HL-60 (cell line): Measurements from ENCODE around the gene GZMM.

Experiments
- DNase-seq, 2 experiments: peaks; one replicate each; pipeline ENCODE4 v3.0.0-alpha.2; 2010 to 2020; ENCODE audit warnings: low read depth in 1 of 2, low spot score in 1 of 2
- H3K27ac ChIP-seq: fragments of 250-450 bp; sonication (Bioruptor Pico); replicated peaks from 2 replicates; pipeline ENCODE4 v1.5.1; 2020; ENCODE audit warnings: mild to moderate bottlenecking, moderate library complexity
- H3K27me3 ChIP-seq: fragments of 250-450 bp; sonication (Bioruptor Pico); 2 replicates; pipeline ENCODE4 v1.5.1; 2021; ENCODE audit warnings: mild to moderate bottlenecking, moderate library complexity; ENCODE audit not compliant: insufficient read depth, poor library complexity, severe bottlenecking
- H3K4me3 ChIP-seq: replicated peaks from 2 replicates; pipeline ENCODE4 v1.5.1; 2011; ENCODE audit warnings: mild to moderate bottlenecking, control low read depth, low read length; ENCODE audit not compliant: insufficient read depth
- GABPA ChIP-seq: IDR thresholded peaks from 2 replicates; pipeline ENCODE4 v1.6.1; 2012; ENCODE audit warnings: low read depth
- POLR2AphosphoS5 ChIP-seq: IDR thresholded peaks from 2 replicates; pipeline ENCODE4 v1.6.1; 2012; ENCODE audit warnings: low read depth
- SPI1 ChIP-seq: IDR thresholded peaks from 2 replicates; pipeline ENCODE4 v1.6.1; 2012; ENCODE audit warnings: low read depth, mild to moderate bottlenecking, borderline replicate concordance
- TF ChIP-seq, protein P1 (sequence below): IDR thresholded peaks from one replicate; pipeline ENCODE4 v1.5.1; 2011; ENCODE audit warnings: low read length, control low read depth, inconsistent platforms; ENCODE audit not compliant: insufficient read depth
- TF ChIP-seq, protein P2 (sequence below): IDR thresholded peaks from 2 replicates; pipeline ENCODE4 v1.6.1; 2012; ENCODE audit warnings: low read depth; ENCODE audit not compliant: insufficient replicate concordance

GZMM gene

DNA sequence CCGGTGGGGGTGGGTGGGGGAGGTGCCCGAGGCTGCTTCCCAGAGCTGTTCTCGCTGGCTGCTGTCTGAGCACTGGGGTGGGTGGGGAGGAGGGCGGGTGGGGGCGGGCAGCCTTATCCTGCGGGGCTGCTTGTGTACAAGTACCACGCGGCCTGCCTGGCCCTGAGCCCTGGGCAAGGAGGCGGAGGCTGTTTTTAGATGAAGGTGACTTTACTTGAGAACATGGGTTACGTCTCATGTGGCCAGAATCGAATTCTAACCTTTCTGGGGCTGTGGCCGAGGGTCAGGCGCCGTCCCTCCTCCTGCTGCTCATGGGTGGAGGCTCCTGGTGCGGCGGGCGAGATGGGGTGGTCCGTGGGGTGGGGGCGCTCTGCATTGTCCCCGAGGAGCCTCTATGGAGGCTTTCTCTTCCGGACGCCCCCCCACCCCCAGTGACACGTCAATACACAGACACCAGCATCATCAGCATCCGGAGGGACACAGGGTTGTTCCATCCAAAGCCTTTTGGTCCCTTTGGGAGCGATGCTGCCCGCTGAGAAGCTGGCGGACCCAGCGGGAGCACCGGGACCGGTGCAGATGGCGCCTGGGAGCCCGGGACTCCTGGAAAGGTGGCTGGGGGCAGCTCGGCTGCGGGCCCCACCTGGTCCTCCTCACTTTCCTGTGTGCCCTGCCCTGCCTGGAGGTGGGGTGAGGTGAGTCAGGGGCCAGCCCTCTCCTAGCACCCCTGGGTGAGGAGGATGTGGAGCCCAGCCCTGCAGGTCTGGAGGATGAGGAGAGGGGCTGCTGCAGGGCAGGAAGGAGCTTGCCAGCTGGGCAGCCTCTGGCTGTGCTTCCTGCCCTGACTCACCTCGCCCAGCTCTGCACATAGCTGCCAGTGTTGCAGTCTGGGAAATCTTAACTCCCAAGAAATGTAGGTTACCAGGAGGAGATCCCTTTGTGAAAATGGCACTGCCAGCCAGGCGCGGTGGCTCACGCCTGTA lies 32.0 kb downstream of the GZMM start:
- peak overlapping the region; percentile 95 for H3K4me3 ChIP-seq
- H3K27ac ChIP-seq, result no peak overlapping the region
- DNase-seq, result no peak
- TF ChIP-seq, protein P1, sequence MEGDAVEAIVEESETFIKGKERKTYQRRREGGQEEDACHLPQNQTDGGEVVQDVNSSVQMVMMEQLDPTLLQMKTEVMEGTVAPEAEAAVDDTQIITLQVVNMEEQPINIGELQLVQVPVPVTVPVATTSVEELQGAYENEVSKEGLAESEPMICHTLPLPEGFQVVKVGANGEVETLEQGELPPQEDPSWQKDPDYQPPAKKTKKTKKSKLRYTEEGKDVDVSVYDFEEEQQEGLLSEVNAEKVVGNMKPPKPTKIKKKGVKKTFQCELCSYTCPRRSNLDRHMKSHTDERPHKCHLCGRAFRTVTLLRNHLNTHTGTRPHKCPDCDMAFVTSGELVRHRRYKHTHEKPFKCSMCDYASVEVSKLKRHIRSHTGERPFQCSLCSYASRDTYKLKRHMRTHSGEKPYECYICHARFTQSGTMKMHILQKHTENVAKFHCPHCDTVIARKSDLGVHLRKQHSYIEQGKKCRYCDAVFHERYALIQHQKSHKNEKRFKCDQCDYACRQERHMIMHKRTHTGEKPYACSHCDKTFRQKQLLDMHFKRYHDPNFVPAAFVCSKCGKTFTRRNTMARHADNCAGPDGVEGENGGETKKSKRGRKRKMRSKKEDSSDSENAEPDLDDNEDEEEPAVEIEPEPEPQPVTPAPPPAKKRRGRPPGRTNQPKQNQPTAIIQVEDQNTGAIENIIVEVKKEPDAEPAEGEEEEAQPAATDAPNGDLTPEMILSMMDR, result no peak
- TF ChIP-seq POLR2AphosphoS5 (no peak), GABPA (no peak), SPI1 (no peak)
- TF ChIP-seq, protein P2, sequence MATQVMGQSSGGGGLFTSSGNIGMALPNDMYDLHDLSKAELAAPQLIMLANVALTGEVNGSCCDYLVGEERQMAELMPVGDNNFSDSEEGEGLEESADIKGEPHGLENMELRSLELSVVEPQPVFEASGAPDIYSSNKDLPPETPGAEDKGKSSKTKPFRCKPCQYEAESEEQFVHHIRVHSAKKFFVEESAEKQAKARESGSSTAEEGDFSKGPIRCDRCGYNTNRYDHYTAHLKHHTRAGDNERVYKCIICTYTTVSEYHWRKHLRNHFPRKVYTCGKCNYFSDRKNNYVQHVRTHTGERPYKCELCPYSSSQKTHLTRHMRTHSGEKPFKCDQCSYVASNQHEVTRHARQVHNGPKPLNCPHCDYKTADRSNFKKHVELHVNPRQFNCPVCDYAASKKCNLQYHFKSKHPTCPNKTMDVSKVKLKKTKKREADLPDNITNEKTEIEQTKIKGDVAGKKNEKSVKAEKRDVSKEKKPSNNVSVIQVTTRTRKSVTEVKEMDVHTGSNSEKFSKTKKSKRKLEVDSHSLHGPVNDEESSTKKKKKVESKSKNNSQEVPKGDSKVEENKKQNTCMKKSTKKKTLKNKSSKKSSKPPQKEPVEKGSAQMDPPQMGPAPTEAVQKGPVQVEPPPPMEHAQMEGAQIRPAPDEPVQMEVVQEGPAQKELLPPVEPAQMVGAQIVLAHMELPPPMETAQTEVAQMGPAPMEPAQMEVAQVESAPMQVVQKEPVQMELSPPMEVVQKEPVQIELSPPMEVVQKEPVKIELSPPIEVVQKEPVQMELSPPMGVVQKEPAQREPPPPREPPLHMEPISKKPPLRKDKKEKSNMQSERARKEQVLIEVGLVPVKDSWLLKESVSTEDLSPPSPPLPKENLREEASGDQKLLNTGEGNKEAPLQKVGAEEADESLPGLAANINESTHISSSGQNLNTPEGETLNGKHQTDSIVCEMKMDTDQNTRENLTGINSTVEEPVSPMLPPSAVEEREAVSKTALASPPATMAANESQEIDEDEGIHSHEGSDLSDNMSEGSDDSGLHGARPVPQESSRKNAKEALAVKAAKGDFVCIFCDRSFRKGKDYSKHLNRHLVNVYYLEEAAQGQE, result no peak
- H3K27me3 ChIP-seq, result no peaks in the 10 kb centered on the region

DNA sequence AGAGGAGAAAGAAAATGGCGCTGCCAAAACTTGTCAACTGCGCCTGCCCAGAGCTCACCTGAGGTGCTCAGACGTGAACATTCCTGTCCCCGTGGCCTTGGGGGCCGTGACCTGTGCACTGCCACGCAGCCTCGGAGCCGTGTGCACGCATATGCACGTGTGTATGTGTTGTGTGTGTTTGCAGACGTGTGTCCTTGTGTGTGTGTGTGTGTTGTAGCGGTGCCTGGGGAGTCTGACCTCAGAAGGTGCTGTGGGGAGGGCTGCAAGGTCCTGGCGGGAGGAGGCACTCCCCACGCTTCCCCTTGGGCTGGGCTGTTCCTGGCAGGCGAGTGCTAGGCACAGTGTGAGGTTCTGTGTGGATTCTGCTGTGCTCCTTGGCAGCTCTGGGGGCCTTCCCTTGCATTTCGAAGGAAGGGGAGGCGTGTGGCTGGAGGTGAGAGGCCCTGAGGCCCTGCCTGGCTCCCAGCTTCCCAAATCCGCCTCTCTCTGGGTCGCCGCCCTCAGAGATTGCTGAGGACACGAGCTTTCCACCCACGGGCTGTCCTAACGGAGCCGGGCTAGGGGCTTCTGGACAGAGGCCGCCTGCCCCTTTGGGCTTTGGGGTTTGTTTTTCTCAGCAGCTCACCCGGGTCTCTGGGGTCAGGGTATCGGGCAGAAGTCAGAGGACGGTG lies 33.0 kb downstream of the GZMM start:
- TF ChIP-seq, protein P1, result no peak
- no peak for TF ChIP-seq SPI1
- no peak for TF ChIP-seq POLR2AphosphoS5
- TF ChIP-seq, protein P2, result no peak
- no peak for TF ChIP-seq GABPA
- H3K4me3 ChIP-seq, result no peak overlapping the region
- no peaks in the 10 kb centered on the region for H3K27me3 ChIP-seq
- H3K27ac ChIP-seq, result no peak overlapping the region
- DNase-seq, result no peak

DNA sequence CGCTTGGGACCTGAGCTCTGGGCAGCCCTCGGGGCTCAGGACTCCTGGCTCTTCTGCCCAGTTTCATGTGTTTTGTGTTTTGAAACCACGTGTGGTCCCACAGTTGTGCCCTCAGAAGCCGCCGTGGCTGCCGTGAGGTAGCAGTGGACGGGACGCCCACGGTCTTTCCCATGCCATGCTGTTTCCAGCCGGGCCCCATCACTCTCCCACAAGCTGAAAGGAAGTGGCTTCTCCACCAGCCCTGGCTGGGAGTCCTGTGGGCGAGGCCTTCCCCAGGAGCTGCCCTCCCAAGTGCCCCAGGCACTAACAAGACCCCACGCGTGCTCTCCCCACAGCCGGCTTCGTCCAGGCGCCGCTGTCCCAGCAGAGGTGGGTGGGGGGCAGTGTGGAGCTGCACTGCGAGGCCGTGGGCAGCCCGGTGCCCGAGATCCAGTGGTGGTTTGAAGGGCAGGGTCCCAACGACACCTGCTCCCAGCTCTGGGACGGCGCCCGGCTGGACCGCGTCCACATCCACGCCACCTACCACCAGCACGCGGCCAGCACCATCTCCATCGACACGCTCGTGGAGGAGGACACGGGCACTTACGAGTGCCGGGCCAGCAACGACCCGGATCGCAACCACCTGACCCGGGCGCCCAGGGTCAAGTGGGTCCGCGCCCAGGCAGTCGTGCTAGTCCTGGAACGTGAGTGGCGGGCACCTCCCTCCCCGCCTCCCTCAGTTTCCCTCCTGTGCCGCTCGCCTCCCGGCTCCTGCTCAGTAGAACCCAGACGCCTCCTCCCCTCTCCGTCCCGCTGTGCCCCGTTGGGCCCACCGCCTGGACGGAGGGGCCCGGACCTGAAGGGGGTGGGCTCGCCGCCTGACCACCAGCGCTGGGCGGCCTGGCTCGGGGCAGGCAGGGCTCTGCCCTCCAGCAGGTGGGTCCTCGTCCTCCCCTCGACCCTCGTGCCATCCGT lies 33.9 kb downstream of the GZMM start:
- no peaks in the 10 kb centered on the region for H3K27me3 ChIP-seq
- H3K4me3 ChIP-seq, result no peak overlapping the region
- DNase-seq, result no peak
- H3K27ac ChIP-seq, result no peak overlapping the region
- no peak for TF ChIP-seq GABPA
